H9 (cell line): ENCODE data around the gene P4HTM. TPM values are rescaled to one million over a fixed set of nuclear protein-coding genes. Genes with fewer than 3 reads are reported as not detected.

Source experiments
- DNase-seq: peaks from one replicate; pipeline ENCODE4 v3.0.0-alpha.2; 2017
- H2AFZ ChIP-seq: one replicate; pipeline ENCODE4 v1.6.1; 2013; ENCODE audit warnings: mild to moderate bottlenecking, low read length, control low read depth, moderate library complexity
- H2AK5ac ChIP-seq: 2 replicates; pipeline ENCODE4 v1.6.1; 2013; ENCODE audit warnings: low read length, control low read depth, mixed read lengths; ENCODE audit not compliant: insufficient read length
- H2BK120ac ChIP-seq: one replicate; pipeline ENCODE4 v1.6.1; 2013; ENCODE audit warnings: low read depth, mild to moderate bottlenecking, low read length, control low read depth, inconsistent platforms; ENCODE audit not compliant: poor library complexity, severe bottlenecking
- H2BK12ac ChIP-seq: 2 replicates; pipeline ENCODE4 v1.6.1; 2013; ENCODE audit warnings: low read length, control low read depth, mixed read lengths, low read depth; ENCODE audit not compliant: insufficient read length
- H2BK15ac ChIP-seq: 2 replicates; pipeline ENCODE4 v1.6.1; 2013; ENCODE audit warnings: low read depth, low read length, control low read depth
- H2BK20ac ChIP-seq: one replicate; pipeline ENCODE4 v1.6.1; 2013; ENCODE audit warnings: low read depth, mild to moderate bottlenecking, low read length, control low read depth, inconsistent platforms; ENCODE audit not compliant: poor library complexity, severe bottlenecking
- H2BK5ac ChIP-seq: 2 replicates; pipeline ENCODE4 v1.6.1; 2013; ENCODE audit warnings: low read length, control low read depth, mixed read lengths; ENCODE audit not compliant: insufficient read length
- H3K14ac ChIP-seq: 2 replicates; pipeline ENCODE4 v1.6.1; 2013; ENCODE audit warnings: low read length, control low read depth; ENCODE audit not compliant: insufficient read depth
- H3K18ac ChIP-seq: 2 replicates; pipeline ENCODE4 v1.6.1; 2013; ENCODE audit warnings: low read depth, mild to moderate bottlenecking, mixed read lengths, low read length, control low read depth; ENCODE audit not compliant: insufficient read length
- H3K23ac ChIP-seq: 2 replicates; pipeline ENCODE4 v1.6.1; 2013; ENCODE audit warnings: low read length, control low read depth, mixed read lengths, low read depth; ENCODE audit not compliant: insufficient read length
- H3K23me2 ChIP-seq: 2 replicates; pipeline ENCODE4 v1.6.1; 2013; ENCODE audit warnings: low read depth, mild to moderate bottlenecking, mixed read lengths, low read length, control low read depth; ENCODE audit not compliant: insufficient read length, poor library complexity, severe bottlenecking
- H3K27ac ChIP-seq: 2 replicates; pipeline ENCODE4 v1.5.1; 2013; ENCODE audit warnings: low read length, control low read depth, mixed read lengths, low read depth; ENCODE audit not compliant: insufficient read length
- H3K27me3 ChIP-seq: 2 replicates; pipeline ENCODE4 v1.6.1; 2013; ENCODE audit warnings: low read length, control low read depth, inconsistent platforms; ENCODE audit not compliant: insufficient read depth
- H3K4ac ChIP-seq: 2 replicates; pipeline ENCODE4 v1.6.1; 2013; ENCODE audit warnings: low read depth, mild to moderate bottlenecking, control low read depth, inconsistent platforms, low read length, moderate library complexity
- H3K4me1 ChIP-seq: 2 replicates; pipeline ENCODE4 v1.6.1; 2013; ENCODE audit warnings: low read length, control low read depth, inconsistent platforms; ENCODE audit not compliant: insufficient read depth
- H3K4me2 ChIP-seq: 2 replicates; pipeline ENCODE4 v1.6.1; 2013; ENCODE audit warnings: low read length, control low read depth, mixed read lengths; ENCODE audit not compliant: insufficient read length, insufficient read depth
- H3K56ac ChIP-seq: 2 replicates; pipeline ENCODE4 v1.6.1; 2013; ENCODE audit warnings: low read depth, mild to moderate bottlenecking, mixed read lengths, low read length, control low read depth; ENCODE audit not compliant: insufficient read length
- H3K79me1 ChIP-seq: 2 replicates; pipeline ENCODE4 v1.6.1; 2013; ENCODE audit warnings: low read depth, mild to moderate bottlenecking, moderate library complexity, low read length, control low read depth, inconsistent platforms; ENCODE audit not compliant: insufficient read depth, poor library complexity, severe bottlenecking
- H3K79me2 ChIP-seq: 2 replicates; pipeline ENCODE4 v1.6.1; 2013; ENCODE audit warnings: low read length, control low read depth, inconsistent platforms; ENCODE audit not compliant: insufficient read depth
- H3K9ac ChIP-seq: 2 replicates; pipeline ENCODE4 v1.6.1; 2013; ENCODE audit warnings: low read length, control low read depth, mixed read lengths; ENCODE audit not compliant: insufficient read length; ENCODE audit errors: extremely low read depth
- H3K9me3 ChIP-seq: one replicate; pipeline ENCODE4 v1.6.1; 2013; ENCODE audit warnings: low read depth, low read length, inconsistent platforms; ENCODE audit not compliant: control insufficient read depth
- H3T11ph ChIP-seq: one replicate; pipeline ENCODE4 v1.6.1; 2013; ENCODE audit warnings: mild to moderate bottlenecking, low read length, control low read depth, inconsistent platforms
- H4K20me1 ChIP-seq: one replicate; pipeline ENCODE4 v1.6.1; 2013; ENCODE audit not compliant: control insufficient read depth, insufficient read length, insufficient read depth
- H4K5ac ChIP-seq: 2 replicates; pipeline ENCODE4 v1.6.1; 2013; ENCODE audit warnings: low read depth, mild to moderate bottlenecking, mixed read lengths, low read length, control low read depth; ENCODE audit not compliant: insufficient read length
- H4K8ac ChIP-seq: replicated peaks from 2 replicates; pipeline ENCODE4 v1.6.1; 2013; ENCODE audit warnings: low read length, control low read depth, mixed read lengths, low read depth; ENCODE audit not compliant: insufficient read length
- H4K91ac ChIP-seq: 2 replicates; pipeline ENCODE4 v1.6.1; 2013; ENCODE audit warnings: low read depth, mild to moderate bottlenecking, moderate library complexity, mixed read lengths, low read length, control low read depth; ENCODE audit not compliant: insufficient read length
- H3K27ac Mint-ChIP-seq, 3 experiments: 2 replicates in 2 of 3; 3 replicates in 1 of 3; pipeline ENCODE4 v1.8.0; 2020 to 2021; ENCODE audit warnings: mixed read lengths in 3 of 3, mild to moderate bottlenecking in 1 of 3, moderate library complexity in 1 of 3
- H3K27me3 Mint-ChIP-seq: 2 replicates; pipeline ENCODE4 v1.8.0; 2021; ENCODE audit warnings: low read depth, mild to moderate bottlenecking, moderate library complexity, mixed read lengths
- H3K36me3 Mint-ChIP-seq, 3 experiments: 2 replicates in 2 of 3; 3 replicates in 1 of 3; pipeline ENCODE4 v1.8.0; 2020 to 2021; ENCODE audit warnings: low read depth in 3 of 3, mixed read lengths in 3 of 3; ENCODE audit not compliant: insufficient read depth in 1 of 3
- H3K4me1 Mint-ChIP-seq, 2 experiments: 2 replicates each; pipeline ENCODE4 v1.8.0; 2020; ENCODE audit warnings: mixed read lengths in 2 of 2
- H3K4me3 Mint-ChIP-seq, 2 experiments: 2 replicates in 1 of 2; 3 replicates in 1 of 2; pipeline ENCODE4 v1.8.0; 2020 to 2021; ENCODE audit warnings: mild to moderate bottlenecking in 2 of 2, mixed read lengths in 2 of 2, moderate library complexity in 1 of 2
- H3K9me3 Mint-ChIP-seq, 2 experiments: 2 replicates in 1 of 2; 3 replicates in 1 of 2; pipeline ENCODE4 v1.8.0; 2020; ENCODE audit warnings: mild to moderate bottlenecking in 2 of 2, mixed read lengths in 2 of 2, moderate library complexity in 1 of 2
- CTCF ChIP-seq: fragments of 200-600 bp; sonication (generic); conservative IDR thresholded peaks from 3 replicates; pipeline ENCODE4 v1.8.0; 2021; ENCODE audit warnings: antibody characterized with exemption, mild to moderate bottlenecking
- WGBS: extraction: QIAGEN DNeasy Blood & Tissue Kit; methylation state at CpG from one replicate; pipeline ENCODE4 v1.1.7; 2013; ENCODE audit warnings: missing lambda C conversion rate, low lambda C conversion rate, mixed read lengths; ENCODE audit not compliant: insufficient read length; ENCODE audit errors: extremely low coverage; 5-methylcytosine and 5-hydroxymethylcytosine counted together
- total RNA-seq: library from RNA; stranded (reverse); gene quantifications from 2 replicates; pipeline ENCODE4 v1.2.1, GENCODE V29; 2021

The P4HTM gene
- total RNA-seq, 1 experiment from 2014 or later: 36.0 TPM

DNA sequence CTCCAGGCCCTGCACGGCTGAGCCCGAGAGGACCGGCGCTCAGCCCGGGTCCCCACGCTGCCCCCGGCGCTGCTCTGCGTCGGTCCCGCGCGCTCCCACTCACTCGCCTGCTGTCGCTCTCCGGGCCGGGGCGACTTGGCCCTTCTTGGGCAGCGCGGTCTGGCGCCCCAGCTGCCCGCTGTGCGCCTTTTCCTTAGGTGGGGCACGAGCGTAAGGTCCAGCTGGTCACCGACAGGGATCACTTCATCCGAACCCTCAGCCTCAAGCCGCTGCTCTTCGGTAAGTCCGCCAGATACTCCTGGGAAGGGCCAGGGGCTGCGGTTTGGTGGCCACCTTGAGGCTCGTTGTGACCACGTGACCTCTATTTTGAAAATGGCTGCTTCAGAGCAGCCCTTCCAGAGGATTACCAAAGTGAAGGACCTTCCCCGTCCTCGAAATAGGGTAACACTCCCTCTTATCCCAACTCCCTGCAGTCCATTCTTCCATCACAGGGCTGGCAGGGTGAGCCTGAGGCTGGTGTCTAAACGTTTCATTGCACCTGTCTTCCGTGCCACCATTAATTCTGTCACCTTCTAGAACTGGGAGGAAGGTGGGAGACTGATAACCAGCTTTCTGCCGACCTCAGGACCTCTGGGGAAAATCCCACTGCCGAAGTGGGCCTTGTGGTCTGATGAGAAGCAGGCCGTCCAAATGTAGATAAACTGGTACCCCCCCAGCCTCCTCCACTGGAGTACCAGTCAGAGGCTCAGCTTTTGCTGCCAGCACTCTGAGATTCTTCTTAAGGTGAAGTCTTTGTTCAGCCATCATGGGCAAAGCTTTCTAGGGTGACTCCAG is 812 bp downstream of the P4HTM start:
- Histone ChIP-seq H2BK5ac (no peak overlapping the region), H3K23ac (no peak overlapping the region), H3K4me1 (peaks cover 11% of the 10 kb centered on the region; the same call in 1 of the 2 replicates), H3K9ac (peak overlapping the region; percentile 86), H3K79me1 (no peaks in the 10 kb centered on the region), H4K91ac (no peak overlapping the region), H2AK5ac (no peak overlapping the region), H3T11ph (no peak overlapping the region), H2BK120ac (no peak overlapping the region), H3K18ac (peak overlapping the region; percentile 95), H3K4ac (no peak overlapping the region), H3K27me3 (no peaks in the 10 kb centered on the region), H3K27ac (no peak overlapping the region), H3K14ac (peak overlapping the region; percentile 94), H4K20me1 (no peaks in the 10 kb centered on the region), H2BK20ac (no peak overlapping the region), H2BK15ac (no peak overlapping the region), H3K23me2 (peaks cover 21% of the 10 kb centered on the region), H3K9me3 (no peaks in the 10 kb centered on the region), H3K56ac (no peak overlapping the region), H2BK12ac (no peak overlapping the region), H4K5ac (peak overlapping the region; percentile 79), H2AFZ (no peak overlapping the region), H3K79me2 (no peaks in the 10 kb centered on the region; the same call in 1 of the 2 replicates), H4K8ac (no peak overlapping the region), H3K4me2 (peak overlapping the region; percentile 90)
- no peak for TF ChIP-seq CTCF
- DNase-seq: peak; percentile 63
- H3K27me3 Mint-ChIP-seq: no peaks in the 10 kb centered on the region; the same call in 1 of the 2 replicates
- no peaks in the 10 kb centered on the region for H3K9me3 Mint-ChIP-seq
- H3K4me1 Mint-ChIP-seq: peaks cover 20 to 23% of the 10 kb centered on the region in 2 experiments
- peak overlapping the region; percentile 86 to 89 for H3K4me3 Mint-ChIP-seq
- H3K36me3 Mint-ChIP-seq: peaks cover 5 to 32% (median 14%) of the 10 kb centered on the region in 3 experiments
- WGBS: no CpG with 5 or more reads among the region's 40 CpGs
- peak overlapping the region in 2 of 3 experiments; percentile 87 to 91; a peak in 5 of 7 replicates for H3K27ac Mint-ChIP-seq
